Epithelial cell of proximal tubule (primary cell): Measurements from ENCODE around the gene BCCIP. TPM values are rescaled to one million over a fixed set of nuclear protein-coding genes. Genes with fewer than 3 reads are reported as not detected.

Experiments used
- DNase-seq: peaks from one replicate; pipeline ENCODE4 v3.0.0-alpha.2; 2011; ENCODE audit warnings: low read depth
- H3K4me3 ChIP-seq: 2 replicates; pipeline ENCODE4 v1.5.1; 2011; ENCODE audit warnings: low read depth, mild to moderate bottlenecking, low read length
- CTCF ChIP-seq: conservative IDR thresholded peaks from 2 replicates; pipeline ENCODE4 v1.5.1; 2012; ENCODE audit warnings: low read depth, mild to moderate bottlenecking, low read length
- total RNA-seq: library from RNA; depleted of rRNA; stranded (reverse); fragments of >200 nt; gene quantifications from 2 replicates; pipeline ENCODE4 v1.2.3, GENCODE V29; 2015

The BCCIP gene
- total RNA-seq, result 57.2 and 75.5 TPM in 2 replicates

- peak; percentile 55 for DNase-seq
- TF ChIP-seq CTCF, result no peak
- peak within 1 kb of the TSS; percentile 98 for H3K4me3 ChIP-seq
Measured at GRCh38 chr10:125822878-125823662, at the start of gene BCCIP, which contains the start of gene UROS. Gene BCCIP, plus strand, starts transcription at chr10:125823546. Its CDS starts 12 bp downstream, at chr10:125823558. Gene UROS, minus strand, starts transcription at chr10:125823258. Its CDS starts 6,759 bp downstream, at chr10:125816499.

GRCh38 chr10:125773687-125774543 lies 49.4 kb upstream of the BCCIP start:
- no peak for DNase-seq
- no peak for TF ChIP-seq CTCF
- H3K4me3 ChIP-seq, result no peak overlapping the region

- no peak for TF ChIP-seq CTCF
- DNase-seq, result no peak
- H3K4me3 ChIP-seq, result no peak overlapping the region
Measured at GRCh38 chr10:125774581-125775191, 48.7 kb upstream of the BCCIP start.

- no peak for TF ChIP-seq CTCF
- no peak for DNase-seq
- H3K4me3 ChIP-seq, result no peak within 1 kb of the TSS
Measured at GRCh38 chr10:125775491-125776106, 47.7 kb upstream of the BCCIP start, which contains the start of gene MMP21. Gene MMP21, minus strand, starts transcription at chr10:125775821. Its CDS starts 0 bp downstream, at chr10:125775821.

GRCh38 chr10:125777806-125778205 lies 45.5 kb upstream of the BCCIP start:
- DNase-seq, result no peak
- H3K4me3 ChIP-seq, result no peak overlapping the region
- no peak for TF ChIP-seq CTCF

GRCh38 chr10:125778556-125778955 lies 44.8 kb upstream of the BCCIP start:
- DNase-seq, result no peak
- no peak for TF ChIP-seq CTCF
- H3K4me3 ChIP-seq, result no peak overlapping the region
